NCI-H345 treated with DMSO at 0.1 percent for 48 hours (cell line): ENCODE data around the gene URM1.

Experiments
- DNase-seq: peaks from one replicate; lab custom pipeline; 2025; ENCODE audit not compliant: unreplicated experiment; lab: John Stamatoyannopoulos, UW

URM1 gene

GRCh38 chr9:128344931-128345605, 26.1 kb upstream of the URM1 start:
- no peak for DNase-seq

GRCh38 chr9:128349125-128349524, 22.0 kb upstream of the URM1 start:
- DNase-seq, result no peak

- DNase-seq, result no peak
These were observed 21.4 kb upstream of the URM1 start for GRCh38 chr9:128349772-128350171.

DNA sequence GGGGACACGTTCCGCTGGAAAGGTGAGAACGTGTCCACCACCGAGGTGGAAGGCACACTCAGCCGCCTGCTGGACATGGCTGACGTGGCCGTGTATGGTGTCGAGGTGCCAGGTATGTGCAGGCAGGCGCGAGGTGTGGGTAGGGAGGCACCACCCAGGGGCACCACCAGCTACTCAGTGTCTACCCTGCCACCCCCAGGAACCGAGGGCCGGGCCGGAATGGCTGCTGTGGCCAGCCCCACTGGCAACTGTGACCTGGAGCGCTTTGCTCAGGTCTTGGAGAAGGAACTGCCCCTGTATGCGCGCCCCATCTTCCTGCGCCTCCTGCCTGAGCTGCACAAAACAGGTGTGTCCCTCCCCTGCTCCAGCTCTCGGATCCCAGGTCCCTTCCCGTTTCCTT, 15.7 kb upstream of the URM1 start:
- no peak for DNase-seq

DNA sequence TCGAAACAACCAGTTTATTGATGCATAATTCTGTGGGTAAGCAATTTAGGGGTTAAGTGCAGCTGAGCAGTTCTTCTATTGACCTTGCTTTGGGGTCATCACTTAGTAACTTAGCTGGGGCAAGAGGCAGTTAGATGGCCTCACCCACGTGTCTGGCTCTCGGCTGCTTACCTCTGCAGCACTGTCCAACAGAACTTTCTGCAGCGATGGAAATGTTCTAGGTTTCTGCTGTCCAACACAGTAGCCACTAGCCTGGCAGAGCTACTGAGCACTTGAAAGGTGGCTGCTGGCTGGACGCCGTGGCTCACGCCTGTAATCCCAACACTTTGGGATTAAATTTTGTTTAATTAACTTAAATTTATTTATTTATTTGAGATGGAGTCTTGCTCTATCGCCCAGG, 13.1 kb upstream of the URM1 start:
- no peak for DNase-seq

- no peak for DNase-seq
These were observed 12.3 kb upstream of the URM1 start for GRCh38 chr9:128358861-128359260.

- no peak for DNase-seq
These were observed 10.3 kb upstream of the URM1 start for GRCh38 chr9:128360826-128361225.

GRCh38 chr9:128361296-128361985, 9.7 kb upstream of the URM1 start:
- DNase-seq, result no peak

DNA sequence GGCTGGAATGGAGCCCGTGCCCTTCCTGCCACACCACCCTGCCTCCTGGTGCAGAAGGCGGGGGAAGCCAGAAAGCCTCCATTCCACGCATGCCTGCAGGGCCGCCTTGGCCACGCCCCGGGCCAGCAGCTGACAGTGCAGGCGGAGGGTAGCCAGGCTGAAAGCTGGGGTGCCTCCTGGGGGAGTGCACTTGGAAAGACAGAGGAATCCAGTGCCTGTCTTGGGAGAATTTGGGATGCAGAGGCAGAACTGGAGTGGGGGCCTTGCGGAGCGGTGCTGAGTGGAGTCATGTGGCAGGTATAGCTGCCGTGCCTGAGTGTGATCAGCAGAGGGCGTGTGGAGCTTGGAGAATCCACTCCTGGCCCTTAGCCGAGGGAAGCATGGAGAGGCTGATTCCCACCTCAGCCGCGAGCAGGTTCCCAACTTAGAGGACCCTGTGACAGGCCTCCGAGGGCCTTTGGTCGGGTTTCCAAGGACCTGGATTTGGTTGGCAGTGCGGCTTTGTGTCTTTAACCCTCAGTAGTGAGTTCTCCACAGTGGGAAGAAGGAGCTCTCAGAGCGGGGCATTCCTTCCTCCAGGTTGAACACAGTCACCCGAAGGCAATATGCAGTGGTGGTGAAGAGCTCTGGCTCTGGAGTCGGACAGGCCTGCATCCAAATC, 9.1 kb upstream of the URM1 start:
- DNase-seq, result peak; percentile 53

DNA sequence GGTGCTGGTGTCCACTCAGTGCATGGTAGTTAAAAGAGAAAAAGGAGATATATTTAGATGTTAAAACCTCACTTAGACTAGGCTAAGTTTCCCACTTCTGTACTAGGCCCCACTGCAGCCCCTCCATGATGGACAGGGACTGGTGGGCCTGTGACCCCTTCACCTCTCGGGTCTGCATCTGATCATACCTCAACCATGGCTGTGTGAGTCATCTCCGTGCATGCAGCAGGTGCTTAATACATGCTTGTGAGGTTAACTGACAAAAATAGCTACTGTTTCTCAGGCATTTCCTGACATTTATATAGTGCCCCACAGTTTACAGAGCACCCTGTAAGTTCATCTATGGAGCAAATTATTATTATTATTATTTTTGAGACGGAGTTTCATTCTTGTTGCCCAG, 8.4 kb upstream of the URM1 start:
- no peak for DNase-seq

GRCh38 chr9:128365525-128365924, 5.6 kb upstream of the URM1 start:
- DNase-seq, result no peak

DNA sequence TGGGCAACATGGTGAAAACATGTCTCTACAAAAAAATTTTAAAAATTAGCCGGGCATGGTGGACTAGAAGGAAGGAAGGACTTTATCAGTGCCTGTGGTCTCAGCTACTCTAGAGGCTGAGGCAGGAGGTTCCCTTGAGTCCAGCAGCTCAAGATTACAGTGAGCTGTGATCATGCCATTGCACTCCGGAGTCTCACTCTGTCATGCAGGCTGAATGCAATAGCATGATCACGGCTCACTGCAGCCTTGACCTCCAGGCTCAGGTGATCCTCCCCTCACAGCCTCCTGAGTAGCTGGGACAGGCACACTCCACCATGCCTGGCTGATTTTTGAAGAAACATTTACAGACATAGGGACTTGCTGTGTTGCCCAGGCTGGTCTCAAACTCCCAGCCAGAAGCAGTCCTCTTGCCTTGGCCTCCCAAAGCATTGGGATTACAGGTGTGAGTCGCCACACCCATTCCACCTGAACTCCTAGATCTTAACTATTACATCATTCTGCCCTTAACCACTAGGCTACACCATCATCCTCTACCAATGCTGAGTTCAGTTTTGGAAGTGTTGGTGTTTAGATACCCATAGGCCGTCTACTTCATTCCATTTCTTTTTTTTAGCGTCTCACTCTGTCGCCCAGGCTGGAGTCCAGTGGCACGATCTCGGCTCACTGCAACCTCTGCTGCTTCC, 2.0 kb upstream of the URM1 start:
- DNase-seq, result no peak

GRCh38 chr9:128370367-128370751, 815 bp upstream of the URM1 start:
- DNase-seq, result no peak

DNA sequence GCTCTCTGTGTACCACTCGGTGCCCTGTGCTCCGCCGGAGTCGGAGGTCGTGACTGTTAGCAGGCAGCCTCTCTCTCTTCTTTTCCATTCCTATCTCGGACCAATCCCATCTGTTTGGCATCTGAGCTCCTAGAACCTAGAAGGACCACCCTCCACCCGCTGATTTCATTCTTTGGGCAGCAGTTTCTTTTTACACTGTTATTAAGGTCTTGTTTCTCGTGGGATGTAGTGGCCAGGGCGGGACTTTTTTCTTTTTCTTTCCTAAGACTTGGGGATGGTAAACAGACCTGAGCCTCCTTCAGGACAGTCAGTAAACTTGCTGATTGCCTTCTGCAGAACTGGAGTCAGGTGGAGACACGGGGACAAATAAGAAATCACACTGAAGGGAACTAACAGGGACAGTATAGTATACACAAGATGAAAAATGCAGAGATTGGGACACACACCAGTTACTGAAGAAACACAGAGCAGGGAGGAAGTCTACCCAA, 500 bp downstream of the URM1 start:
- DNase-seq, result no peak

DNA sequence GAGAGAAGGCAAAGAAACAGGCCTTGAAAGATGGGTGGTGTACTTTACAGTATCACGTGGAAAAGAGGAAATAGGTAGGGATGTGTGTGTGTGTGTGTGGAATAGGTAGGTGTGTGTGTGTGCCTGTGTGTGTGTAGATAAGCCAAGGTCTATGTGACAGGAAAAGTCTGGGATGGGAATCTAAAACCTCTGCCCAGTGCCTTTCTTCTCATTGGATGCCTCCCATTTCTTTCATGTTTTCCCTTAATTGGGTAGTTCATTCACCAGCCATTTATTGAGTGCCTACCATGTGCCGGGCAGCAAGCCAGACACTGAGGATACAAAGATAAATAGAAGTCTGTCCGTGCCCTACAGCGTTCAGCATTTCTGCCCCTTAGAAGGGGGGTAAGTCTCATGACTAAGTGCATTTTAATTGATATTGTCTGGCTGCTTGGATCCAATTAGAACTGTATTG, 1.0 kb downstream of the URM1 start:
- DNase-seq, result no peak

DNA sequence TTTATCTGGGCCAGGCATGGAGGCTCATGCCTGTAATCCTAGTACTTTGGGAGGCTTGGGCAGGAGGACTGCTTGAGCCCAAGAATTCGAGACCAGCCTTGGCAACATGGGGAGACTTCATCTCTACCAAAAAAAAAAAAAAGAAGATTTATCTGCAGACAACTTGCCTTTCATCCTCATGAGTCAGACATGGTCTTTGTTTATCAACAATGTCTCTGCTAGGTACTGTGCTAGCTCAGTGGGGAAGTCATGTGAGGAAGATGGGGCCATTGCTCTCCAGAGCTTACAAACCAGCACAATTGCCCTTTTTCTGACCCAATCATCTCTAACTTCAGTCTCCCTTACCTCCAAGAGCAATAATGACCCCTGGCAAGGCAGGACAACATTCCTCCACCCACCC, 1.6 kb downstream of the URM1 start:
- DNase-seq, result no peak

- DNase-seq, result no peak
These were observed 3.1 kb downstream of the URM1 start for GRCh38 chr9:128374221-128374675.

- no peak for DNase-seq
These were observed 4.7 kb downstream of the URM1 start for GRCh38 chr9:128375865-128376264.

DNA sequence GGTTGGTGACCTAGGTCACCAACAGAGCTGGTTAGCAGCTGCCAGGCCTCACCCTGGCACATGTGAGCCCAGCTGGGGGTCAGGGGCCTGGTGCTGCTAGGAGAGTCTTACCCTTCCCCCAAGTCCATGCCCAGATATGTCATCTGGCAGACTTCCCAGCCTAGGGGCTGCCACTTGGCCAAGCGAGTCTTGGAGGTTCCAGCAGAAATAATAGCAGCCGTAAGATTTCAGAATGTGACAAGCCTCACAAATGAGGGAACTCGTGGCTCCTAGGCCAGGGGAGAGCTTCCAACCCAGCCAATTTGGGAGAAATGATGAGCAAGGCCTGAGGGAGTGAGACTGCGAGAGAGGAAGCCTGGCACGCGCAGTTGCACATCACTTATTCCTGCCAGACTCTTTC, 11.1 kb downstream of the URM1 start:
- no peak for DNase-seq

GRCh38 chr9:128383007-128383753, 12.0 kb downstream of the URM1 start:
- DNase-seq, result no peak

DNA sequence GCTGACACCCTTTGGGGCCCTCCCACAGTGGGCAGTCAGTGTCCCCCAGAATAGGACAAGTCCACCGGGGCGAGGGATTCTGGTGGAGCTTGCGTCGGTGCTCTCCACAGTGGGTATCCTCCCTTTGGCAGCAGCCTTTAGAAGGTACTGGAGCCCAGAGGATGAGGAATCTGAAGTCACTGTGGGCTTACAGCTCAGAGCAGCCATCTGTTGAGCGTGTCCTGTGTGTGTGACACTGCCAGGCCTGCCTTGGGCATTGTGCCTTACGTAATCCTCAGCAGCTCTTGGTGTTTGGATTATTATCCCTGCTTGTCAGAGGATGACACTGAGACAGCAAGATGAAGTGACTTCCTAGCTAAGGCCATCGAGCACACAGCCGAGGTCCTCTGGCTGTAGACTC, 12.6 kb downstream of the URM1 start:
- no peak for DNase-seq
